HG03095 (cell line): Measurements from ENCODE around the gene TPBGL.
"Not testable (repeated sequence)": the region's sequence is repeated elsewhere in the genome, so short reads cannot be mapped to it uniquely, and the experiment has no call there.

ENCODE experiments used
- ATAC-seq: cut with Tn5 transposase; IDR thresholded peaks from one replicate; pipeline ENCODE4 v1.9.1; 2021; ENCODE audit warnings: moderate library complexity; ENCODE audit not compliant: unreplicated experiment

Gene TPBGL

DNA sequence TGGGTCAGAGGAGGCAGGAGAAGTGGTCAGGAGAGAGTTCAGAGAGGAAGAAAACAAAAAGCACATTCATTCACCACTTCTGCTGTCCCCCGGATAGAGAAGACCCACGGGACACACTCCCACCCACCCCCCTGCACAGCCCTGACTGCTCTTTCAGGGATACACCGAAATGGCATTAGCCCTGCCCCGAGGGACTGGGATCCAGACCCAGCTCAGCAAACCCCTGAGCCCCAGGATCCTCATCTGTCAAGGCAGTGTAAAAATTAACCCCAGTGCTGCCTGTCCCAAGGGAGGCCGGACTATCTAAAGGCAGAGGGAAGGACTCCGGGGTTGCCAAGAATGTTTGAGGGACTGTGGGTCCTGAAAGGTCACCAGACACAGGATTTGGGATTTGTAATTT lies 31.2 kb downstream of the TPBGL start:
- ATAC-seq, result no peak

DNA sequence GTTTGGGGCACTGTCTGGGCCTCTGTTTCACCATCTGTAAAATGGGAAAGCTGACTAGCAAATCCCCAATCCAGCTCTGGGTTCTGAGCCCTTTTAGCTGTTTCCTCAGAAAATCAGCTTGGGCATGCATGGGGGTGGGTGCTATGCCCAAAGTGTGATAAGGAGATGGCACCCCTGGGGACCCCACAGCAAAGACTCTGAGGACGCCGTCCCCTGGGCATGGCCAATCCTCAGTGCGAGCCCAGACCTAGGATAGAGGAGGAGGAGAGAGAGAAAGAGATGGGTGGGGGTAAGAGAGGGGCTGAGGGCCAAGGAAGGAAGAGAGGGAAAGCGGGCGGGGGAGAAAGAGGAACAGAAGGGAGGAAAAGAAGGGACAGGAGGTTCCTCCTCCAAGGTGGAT lies 31.8 kb downstream of the TPBGL start:
- ATAC-seq, result no peak

DNA sequence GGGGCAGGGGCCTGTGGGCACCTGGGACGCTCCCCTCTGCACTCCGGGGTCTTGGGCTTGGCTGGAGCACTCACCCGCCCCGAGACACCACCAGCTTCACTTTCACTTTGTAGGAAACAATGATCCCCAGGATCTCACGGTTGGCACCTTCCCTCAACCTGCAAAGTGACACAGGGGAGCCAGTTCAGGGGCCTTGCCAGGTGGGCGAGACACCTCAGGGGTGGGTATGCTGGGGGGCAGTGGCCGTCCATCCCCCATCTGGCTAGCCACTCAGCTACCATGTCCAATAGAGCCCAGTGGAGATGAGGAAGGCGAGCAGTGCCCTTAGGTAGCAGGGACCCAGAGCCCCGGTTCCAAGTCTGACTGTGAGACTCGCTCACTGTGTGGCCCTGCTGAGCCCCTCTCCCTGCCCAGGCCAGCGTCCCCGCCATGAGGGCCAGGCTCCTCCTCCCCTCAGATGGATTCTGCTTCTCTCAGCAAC lies 32.3 kb downstream of the TPBGL start:
- no peak for ATAC-seq

DNA sequence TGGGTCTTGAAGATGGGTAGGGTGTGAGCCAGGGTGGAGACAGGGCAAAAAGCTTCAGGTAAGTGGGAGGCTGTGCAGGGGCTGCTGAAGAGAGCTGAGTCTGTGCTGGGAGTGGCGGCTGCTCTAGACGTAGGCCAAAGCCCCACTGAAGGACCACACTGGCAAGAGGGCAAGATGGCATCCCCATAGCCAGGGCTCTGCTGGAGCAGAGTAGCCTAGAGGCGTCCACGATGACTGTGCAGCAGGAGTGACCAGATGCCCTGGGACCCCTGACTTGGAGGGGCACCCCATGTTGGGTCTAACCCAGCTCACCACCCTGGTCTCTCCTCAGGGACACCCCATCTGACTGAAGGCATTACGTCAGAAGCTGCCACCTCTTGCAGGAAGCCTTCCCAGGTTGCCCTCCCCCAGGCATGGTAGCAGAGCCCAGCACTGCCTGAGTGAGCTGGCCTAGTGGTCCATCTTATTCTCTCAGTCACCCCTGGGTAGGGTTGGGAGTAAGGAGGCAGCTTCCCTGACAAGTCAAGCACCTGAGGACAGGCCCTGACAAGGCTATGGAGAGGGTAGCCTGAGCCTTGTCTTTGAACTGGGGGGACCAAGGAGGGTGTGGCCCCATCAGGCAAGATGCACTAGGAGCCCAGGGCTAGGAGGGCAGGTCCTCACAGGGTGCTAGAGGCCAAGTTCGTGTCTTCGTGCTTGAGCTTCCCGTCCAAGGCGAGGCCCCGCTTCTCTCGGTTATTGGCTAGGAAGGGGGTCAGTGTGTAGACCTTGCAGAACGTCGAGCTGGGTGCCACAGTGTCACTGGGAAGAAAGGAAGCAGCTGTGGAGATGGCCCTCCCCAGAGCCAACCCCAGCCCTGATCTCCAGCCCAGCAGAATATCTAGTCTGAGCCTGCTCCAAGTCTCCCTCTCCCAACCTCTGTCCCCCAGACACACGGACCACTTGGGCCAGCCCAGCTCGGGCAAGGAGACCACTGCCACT lies 33.1 kb downstream of the TPBGL start:
- no peak for ATAC-seq

DNA sequence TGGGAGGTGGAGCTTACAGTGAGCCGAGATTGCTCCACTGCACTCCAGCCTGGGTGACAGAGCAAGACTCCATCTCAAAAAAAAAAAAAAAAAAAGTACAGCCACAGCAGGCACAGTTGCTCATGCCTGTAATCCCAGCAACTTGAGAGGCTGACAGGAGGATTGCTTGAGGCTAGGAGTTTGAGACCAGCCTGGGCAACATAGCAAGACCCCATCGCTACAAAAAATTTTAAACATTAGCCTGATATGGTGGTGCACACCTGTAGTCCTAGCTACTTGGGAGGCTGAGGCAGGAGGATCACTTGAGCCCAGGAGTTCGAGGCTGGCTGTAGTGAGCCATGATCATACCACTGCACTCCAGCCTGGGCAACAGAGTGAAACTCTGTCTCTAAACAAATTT lies 34.1 kb downstream of the TPBGL start:
- not testable (repeated sequence) for ATAC-seq

DNA sequence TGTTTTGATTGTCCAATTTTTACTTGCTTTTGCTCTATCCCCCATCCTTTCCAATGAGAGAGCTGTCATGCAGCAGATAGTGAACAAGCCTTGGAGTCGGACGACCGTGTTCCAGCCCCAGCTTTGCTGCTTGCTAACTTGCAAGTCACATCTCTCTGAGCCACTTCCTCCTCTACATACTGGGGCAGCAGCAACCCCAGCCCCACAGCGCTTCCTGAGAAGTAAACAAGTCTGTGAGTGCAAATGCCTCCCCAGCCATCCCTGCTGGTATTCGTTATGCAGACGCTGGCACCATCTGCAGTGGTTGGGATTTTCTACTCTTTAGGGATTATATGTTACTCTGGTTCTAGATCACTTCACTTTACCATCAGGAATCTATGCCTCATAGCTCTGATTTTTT lies 35.0 kb downstream of the TPBGL start:
- ATAC-seq, result no peak

DNA sequence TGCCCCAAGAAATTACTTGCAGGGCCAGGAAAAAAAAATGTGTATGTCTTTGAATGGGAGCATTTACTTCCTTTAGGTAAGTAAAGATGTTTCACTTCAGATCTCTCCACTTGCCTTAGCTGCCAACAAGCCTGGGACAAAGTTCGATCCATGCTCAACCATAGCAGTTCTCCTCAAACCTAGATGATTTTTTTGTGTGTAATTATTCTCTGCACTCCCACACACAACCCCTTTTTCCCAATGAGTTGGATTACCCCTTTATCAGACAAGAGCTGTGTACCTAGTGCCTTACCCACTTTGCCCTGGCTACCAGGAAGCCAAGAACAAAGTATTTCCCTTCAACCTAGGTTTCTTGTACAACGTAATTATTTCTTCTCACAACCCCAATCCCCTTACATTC lies 35.6 kb downstream of the TPBGL start:
- ATAC-seq, result no peak

DNA sequence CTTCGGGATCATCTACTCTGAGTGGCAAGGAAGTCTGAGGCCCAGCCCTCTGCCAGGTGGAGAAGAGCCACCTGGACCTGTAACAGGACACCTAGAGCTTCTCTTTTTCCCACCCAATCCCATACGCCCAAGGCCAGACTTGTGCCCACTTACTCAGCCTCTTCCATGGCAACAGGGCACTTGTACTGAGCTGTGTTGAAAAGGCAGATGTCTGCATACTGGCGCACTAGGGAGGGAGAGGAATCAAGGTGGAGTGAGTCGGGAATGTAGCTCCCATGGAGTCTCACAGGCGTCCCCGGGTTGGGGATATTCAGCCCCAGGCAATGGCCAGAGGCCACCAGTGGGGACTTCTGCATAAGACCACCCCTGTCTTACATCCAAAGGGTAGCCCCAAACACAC lies 36.1 kb downstream of the TPBGL start:
- ATAC-seq, result no peak

DNA sequence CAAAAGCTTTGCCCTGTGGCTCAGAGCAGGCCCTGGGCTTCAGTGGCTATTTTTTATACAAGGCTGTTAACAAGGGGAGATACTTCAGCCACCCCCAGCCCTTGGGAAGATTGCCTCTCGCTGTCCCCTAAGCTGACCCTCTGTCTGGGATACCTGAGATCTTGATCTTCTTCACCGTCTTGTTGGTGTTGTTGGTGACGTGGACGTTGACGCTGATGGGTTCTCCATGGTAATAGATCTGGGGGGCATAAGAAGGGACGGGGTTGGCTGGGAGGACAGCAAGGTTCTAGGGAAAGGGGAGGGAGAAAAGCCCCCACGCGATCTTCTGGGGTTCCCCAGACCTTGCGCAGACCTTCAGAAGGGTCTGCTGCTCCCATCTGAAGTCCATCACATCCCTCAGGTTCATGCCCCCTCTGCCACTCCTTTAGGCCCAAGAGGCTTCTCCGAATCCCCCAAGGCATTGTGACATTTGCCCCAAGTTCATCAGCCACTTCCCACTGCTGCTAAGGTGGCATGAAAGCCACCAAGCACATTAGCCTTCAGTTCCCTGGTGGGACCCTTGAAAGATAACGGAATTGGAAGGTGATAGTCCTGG lies 36.7 kb downstream of the TPBGL start:
- no peak for ATAC-seq

DNA sequence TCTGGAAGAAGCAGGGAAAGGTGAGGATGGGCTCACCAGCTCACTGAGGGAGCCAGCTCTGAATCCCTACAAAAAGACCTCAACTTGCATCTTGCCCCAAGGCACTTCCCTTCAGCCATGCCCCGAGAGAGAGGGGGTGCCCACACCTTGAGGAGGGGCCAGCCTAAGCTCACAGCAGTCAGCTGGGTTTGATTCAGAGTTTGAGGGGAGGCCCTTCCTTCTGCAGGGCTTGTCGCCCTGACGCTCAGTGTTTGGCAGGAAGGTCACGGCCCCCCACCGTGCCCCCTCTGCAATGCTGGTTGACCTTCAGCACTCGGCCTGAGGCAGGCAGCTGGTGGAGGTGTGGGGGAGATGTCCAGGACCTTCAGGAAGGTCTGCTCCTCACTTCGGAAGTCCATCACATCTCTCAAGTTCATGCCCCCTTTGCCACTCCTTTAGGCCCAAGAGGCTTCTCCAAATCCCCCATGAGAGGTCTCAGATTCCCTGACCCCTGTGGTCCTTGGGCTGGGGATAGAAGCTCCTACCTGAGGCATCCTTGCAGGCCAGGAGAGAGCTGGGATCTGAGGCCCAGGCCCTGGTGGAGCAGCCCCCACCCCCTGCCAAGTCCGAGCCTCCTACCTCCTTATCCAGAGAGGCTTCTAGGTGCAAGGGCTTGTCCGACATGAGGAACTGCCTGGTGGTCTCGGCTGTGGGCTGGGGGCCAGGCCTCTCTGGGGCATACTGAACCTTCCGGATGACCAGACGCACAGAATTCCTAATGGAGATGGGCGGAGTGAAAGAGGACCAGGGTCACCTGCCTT lies 37.6 kb downstream of the TPBGL start:
- no peak for ATAC-seq

DNA sequence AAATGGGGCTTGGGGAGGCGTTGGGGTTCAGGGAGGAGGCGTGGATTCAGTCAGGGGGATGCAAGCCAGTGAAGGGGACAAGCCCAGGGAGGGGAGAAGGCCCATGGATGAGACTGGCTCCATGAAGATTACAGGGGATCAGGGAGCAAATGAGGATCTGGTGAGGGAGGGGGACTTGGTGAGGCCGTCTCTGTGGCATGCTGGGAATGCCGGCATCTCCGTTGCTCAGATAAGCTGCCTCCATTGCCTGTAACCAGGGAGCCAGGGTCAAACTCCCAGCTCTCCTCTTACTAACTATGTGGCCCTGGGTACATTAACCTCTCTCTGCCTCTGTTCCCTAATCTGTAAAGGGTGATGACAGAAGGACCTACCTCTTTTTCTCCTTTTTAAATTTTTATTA lies 38.7 kb downstream of the TPBGL start:
- ATAC-seq, result no peak

DNA sequence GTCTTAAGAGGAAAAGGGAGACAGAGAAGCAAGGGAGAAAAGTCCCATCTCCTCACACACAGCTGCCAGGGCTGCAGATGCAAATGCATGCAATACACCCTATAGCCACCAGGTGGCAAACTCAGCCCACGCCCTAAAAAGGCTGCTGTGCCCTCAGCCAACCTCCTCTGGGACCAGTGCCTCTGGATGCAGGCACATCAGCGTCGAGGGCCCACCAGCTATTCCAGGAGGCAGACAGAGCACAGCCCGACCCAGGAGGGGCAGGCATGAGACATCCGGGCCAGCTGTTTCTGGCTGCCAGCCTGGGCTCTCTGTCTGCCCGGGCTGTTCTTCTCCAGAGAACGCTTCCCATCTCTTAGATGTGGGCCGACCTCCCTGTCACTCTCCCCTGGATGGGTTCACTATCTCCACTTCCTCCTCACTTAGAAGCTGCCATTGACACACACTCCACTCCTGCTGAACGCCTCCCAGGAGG lies 39.7 kb downstream of the TPBGL start:
- no peak for ATAC-seq

DNA sequence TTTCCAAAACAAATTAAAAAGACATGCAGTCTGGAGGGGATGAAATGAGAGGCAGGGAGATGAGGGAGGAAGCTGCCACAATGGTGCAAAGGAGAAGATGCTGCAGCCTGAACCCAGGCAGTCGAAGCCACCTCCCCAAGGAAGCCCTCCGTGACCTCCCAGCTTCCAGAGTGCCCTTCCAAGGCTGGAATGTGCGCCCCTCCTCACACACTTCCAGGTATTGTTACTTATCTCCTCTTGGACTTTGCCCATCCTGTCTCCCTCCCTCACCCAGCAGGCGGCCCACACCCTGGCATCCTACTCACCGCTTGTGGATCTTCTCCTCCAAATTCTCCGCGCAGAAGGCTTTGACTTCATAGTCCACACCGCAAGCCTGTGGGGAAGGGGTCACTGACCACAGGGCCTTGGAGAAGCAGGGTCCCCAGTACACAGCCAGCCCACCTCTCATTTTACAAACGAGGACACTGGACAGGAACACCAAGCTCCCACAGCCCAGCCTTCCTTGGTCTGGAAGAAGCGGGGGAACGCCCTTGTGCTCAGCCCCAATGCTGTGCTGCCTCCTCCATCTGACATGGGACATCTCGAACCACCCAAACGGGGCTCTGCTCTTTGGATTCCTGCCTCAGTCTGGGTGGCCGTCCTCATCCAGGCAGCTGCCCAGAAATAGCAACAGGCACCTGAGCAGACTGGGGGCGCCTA lies 40.3 kb downstream of the TPBGL start:
- ATAC-seq, result no peak

DNA sequence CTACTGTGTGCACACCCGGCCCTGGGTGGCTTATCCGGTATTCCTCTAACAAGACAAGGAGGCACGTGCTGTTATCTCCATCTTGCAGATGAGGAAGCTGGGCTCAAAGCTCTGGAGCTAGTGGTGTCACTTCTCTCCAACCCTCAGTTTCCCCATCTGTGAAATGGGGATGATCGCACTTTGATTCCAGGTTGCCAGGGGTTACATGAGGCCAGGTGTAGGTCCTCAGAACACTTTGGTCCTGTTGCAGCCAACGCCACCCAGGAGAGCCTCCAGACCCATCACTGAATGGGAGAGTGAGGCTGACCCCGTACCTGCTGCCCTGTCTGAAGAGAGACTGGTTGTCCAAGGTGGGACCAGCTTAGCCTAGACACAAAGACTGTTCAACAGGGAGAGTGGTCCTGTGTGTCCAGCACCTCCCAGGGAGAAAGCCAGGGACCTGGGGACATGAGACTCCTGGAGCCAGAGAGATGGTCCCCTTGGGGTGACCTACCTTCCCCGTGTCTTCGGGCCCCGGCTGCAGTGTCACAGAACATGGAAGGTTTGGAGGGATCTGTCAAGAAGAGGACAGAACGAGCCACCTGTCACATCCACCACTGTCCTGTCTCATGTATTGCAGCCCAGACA lies 41.0 kb downstream of the TPBGL start:
- no peak for ATAC-seq

DNA sequence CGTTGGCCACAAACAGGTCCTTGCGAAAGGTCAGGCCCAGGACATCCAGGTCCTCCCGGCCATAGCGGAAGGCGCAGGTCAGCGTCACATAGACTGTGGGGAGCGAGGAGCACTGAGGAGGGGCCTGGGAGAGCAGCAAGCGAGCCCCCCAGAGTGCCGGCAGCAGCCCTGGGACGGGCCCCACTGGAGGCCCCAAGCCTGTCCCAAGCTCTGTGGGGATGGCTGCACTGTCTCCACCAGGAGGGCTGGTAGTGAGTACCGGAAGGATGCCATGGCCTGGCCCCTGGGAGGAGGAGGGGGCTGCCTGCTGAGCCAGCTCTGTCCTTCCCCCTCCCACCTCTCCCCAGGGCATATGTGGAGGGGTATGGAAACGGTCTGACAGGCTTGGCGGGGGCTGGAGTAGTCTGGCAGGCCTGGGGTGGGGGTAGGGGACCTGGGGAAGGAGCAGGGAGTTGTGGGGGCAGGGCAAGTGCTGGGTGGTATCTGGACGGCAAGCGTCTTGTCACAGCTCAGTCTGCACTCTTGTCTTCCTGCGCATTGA lies 42.9 kb downstream of the TPBGL start:
- ATAC-seq, result no peak

DNA sequence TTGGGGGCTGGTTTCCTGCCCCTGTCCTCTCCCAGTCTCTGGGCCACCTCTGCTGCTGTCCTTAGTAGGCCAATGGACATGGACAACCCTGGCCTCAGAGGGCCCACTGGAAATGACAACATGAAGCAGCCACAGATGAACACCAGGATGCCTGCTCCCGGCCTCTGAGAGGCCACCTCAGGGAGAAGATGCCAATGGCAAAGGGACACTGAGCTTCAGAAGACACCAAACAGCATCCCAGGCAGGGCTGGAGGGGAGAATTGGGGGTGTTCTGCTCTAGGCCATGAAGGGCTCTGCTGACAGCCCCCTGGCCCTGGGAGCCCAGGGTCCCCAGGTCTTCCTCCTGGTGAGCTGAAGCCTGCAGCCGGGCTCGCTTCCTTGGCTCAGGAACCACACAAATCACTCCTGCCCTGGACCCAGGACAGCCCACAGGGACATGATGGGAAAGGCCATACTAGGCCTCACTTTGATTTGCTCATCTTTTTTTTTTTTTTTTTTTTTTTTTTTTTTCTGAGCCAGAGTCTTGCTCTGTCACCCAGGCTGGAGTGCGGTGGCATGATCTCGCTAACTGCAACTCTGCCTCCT lies 45.3 kb downstream of the TPBGL start:
- ATAC-seq, result no peak

DNA sequence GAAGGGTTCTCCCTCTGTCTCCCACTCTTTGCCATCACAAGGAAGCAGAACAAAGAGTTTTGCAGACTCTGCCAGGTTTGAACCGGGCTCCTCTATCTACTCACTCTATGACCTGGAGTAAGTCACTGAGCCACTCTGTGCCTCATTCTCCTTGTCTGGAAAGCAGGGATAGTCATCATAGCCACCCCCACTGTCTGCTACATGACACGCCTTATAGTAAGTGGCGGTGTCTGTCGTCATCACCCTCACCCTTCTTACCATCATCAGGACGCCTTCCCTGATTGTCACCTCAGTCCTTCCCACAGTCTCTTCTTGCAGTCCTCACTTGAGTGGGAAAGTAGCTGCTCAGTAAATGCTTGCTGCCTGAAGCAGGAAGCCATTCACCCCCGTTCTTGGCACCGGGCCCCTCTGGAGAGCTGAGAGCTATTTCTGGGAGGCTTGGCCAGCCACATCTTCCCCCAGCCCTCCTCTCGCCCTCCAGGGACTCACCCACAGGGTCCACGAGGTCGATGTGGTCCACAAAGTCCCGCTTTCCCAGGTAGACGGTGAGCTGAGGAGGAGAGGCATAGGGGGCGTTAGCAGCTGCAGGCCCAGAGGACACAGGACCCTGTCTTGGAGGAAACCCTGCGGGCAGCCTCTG lies 46.4 kb downstream of the TPBGL start:
- no peak for ATAC-seq

DNA sequence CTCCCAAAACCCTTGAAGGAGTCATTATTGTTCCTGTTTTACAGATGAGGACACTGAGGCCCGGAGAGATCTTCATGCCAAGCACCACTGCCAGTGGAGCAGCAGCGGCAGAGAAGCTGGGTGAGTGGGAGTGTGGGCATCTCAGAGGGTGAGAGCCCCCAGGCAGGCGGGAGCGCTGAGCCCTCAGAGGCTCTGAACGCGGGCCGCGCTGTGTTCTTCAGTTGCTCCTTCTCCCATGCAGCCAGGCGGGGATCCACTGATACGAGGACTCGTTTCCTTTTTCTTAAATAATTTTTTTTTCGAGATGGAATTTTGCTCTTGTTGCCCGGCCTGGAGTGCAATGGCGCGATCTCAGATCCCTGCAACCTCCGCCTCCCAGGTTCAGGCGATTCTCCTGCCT lies 47.0 kb downstream of the TPBGL start:
- ATAC-seq, result no peak

DNA sequence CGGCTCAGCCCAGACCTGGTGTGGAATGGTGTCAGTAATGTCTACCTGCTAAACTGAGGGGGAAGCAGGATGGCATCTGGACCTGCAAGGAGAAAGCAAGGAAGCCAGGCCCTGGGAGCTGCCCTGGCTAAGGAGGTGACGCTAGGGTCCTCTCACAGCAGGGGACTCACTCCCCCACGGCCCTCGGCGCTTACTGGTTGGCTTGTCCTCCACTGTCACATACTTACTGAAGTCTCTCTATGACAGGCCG lies 48.9 kb downstream of the TPBGL start:
- no peak for ATAC-seq
